Large intestine (tissue), 3 donors: ENCODE data around the gene B4GALT2. TPM values are rescaled to one million over a fixed set of nuclear protein-coding genes. Genes with fewer than 3 reads are reported as not detected.

ENCODE experiments used
- DNase-seq, 2 donors: peaks; one replicate each; pipeline versions ENCODE4 v3.0.0 to v3.0.0-alpha.2; 2013
- H3K27ac ChIP-seq: one replicate; pipeline ENCODE4 v1.5.1; 2013; ENCODE audit warnings: low read length
- H3K27me3 ChIP-seq: 2 replicates; pipeline ENCODE4 v1.6.1; 2013; ENCODE audit warnings: low read length; ENCODE audit not compliant: control insufficient read depth, insufficient read depth
- H3K36me3 ChIP-seq: 2 replicates; pipeline ENCODE4 v1.6.1; 2013; ENCODE audit warnings: low read length; ENCODE audit not compliant: control insufficient read depth, insufficient read depth
- H3K4me1 ChIP-seq: one replicate; pipeline ENCODE4 v1.6.1; 2013; ENCODE audit warnings: low read length; ENCODE audit not compliant: control insufficient read depth, insufficient read depth
- H3K4me3 ChIP-seq: one replicate; pipeline ENCODE4 v1.5.1; 2013; ENCODE audit warnings: low read length
- H3K9me3 ChIP-seq: one replicate; pipeline ENCODE4 v1.6.1; 2013; ENCODE audit warnings: mild to moderate bottlenecking, low read depth, low read length, moderate library complexity; ENCODE audit not compliant: control insufficient read depth
- WGBS: methylation state at CpG from one replicate; pipeline ENCODE4 v1.1.5; 2013; ENCODE audit warnings: low lambda C conversion rate; ENCODE audit not compliant: insufficient coverage; 5-methylcytosine and 5-hydroxymethylcytosine counted together
- polyA plus RNA-seq: library from polyadenylated mRNA; unstranded; fragments of 120-200 nt; gene quantifications from one replicate; pipeline ENCODE4 v1.2.1, GENCODE V29; 2013

B4GALT2 gene
- polyA plus RNA-seq, 1 donor, result 37.4 TPM

GRCh38 chr1:44019466-44019948, 40.5 kb downstream of the B4GALT2 start:
- peaks cover 2% of the 10 kb centered on the region for H3K4me1 ChIP-seq
- H3K9me3 ChIP-seq, result no peaks in the 10 kb centered on the region
- no peak overlapping the region for H3K4me3 ChIP-seq
- no peak overlapping the region for H3K27ac ChIP-seq
- H3K27me3 ChIP-seq, result no peaks in the 10 kb centered on the region
- H3K36me3 ChIP-seq, result peaks cover 3% of the 10 kb centered on the region
- no peak for DNase-seq
- no CpG with 5 or more reads among the region's 13 CpGs for WGBS

GRCh38 chr1:44020464-44020863, 41.5 kb downstream of the B4GALT2 start:
- peaks cover 3% of the 10 kb centered on the region for H3K36me3 ChIP-seq
- no CpG with 5 or more reads among the region's 6 CpGs for WGBS
- H3K9me3 ChIP-seq, result no peaks in the 10 kb centered on the region
- no peaks in the 10 kb centered on the region for H3K27me3 ChIP-seq
- H3K4me1 ChIP-seq, result no peaks in the 10 kb centered on the region
- no peak overlapping the region for H3K4me3 ChIP-seq
- no peak overlapping the region for H3K27ac ChIP-seq
- DNase-seq, result no peak

GRCh38 chr1:44021156-44021555, 42.1 kb downstream of the B4GALT2 start:
- peaks cover 3% of the 10 kb centered on the region for H3K36me3 ChIP-seq
- WGBS, result no CpG with 5 or more reads among the region's 8 CpGs

GRCh38 chr1:44021581-44022321, 42.7 kb downstream of the B4GALT2 start:
- Histone ChIP-seq H3K27ac (no peak overlapping the region), H3K9me3 (no peaks in the 10 kb centered on the region), H3K36me3 (peaks cover 3% of the 10 kb centered on the region), H3K27me3 (no peaks in the 10 kb centered on the region), H3K4me3 (no peak overlapping the region), H3K4me1 (peaks cover 9% of the 10 kb centered on the region)
- no CpG with 5 or more reads among the region's 10 CpGs for WGBS
- DNase-seq, result no peak

More at GRCh38 chr1:44021156-44021555, 42.1 kb downstream of the B4GALT2 start:
- no peak for DNase-seq
- Histone ChIP-seq H3K9me3 (no peaks in the 10 kb centered on the region), H3K4me3 (no peak overlapping the region), H3K27me3 (no peaks in the 10 kb centered on the region), H3K27ac (no peak overlapping the region), H3K4me1 (peaks cover 6% of the 10 kb centered on the region)

- Histone ChIP-seq H3K36me3 (peaks cover 3% of the 10 kb centered on the region), H3K4me1 (peaks cover 16% of the 10 kb centered on the region), H3K4me3 (no peak overlapping the region), H3K9me3 (no peaks in the 10 kb centered on the region), H3K27ac (no peak overlapping the region), H3K27me3 (no peaks in the 10 kb centered on the region)
- no peak for DNase-seq
- WGBS, result 100% methylated on average over 1 of the region's 14 CpGs
Observed at GRCh38 chr1:44024031-44024902, 45.3 kb downstream of the B4GALT2 start.

- H3K4me3 ChIP-seq, result no peak overlapping the region
- peaks cover 3% of the 10 kb centered on the region for H3K36me3 ChIP-seq
- 92% methylated on average over 5 of the region's 13 CpGs for WGBS
- no peak overlapping the region for H3K27ac ChIP-seq
- DNase-seq, result no peak
- H3K27me3 ChIP-seq, result no peaks in the 10 kb centered on the region
- H3K4me1 ChIP-seq, result peaks cover 21% of the 10 kb centered on the region
- H3K9me3 ChIP-seq, result no peaks in the 10 kb centered on the region
Observed at GRCh38 chr1:44024903-44025525, 46.0 kb downstream of the B4GALT2 start.

- peak; percentile 61 to 87 for DNase-seq
- H3K27ac ChIP-seq, result peak overlapping the region; percentile 48
- no peak overlapping the region for H3K4me3 ChIP-seq
- H3K36me3 ChIP-seq, result peaks cover 3% of the 10 kb centered on the region
- no peaks in the 10 kb centered on the region for H3K9me3 ChIP-seq
- H3K4me1 ChIP-seq, result peaks cover 21% of the 10 kb centered on the region
- WGBS, result no CpG with 5 or more reads among the region's 3 CpGs
- H3K27me3 ChIP-seq, result no peaks in the 10 kb centered on the region
Observed at GRCh38 chr1:44025816-44026215, 46.8 kb downstream of the B4GALT2 start.

- no CpG with 5 or more reads among the region's 3 CpGs for WGBS
Observed at GRCh38 chr1:44027320-44027719, 48.3 kb downstream of the B4GALT2 start.

GRCh38 chr1:44029260-44029910, 50.4 kb downstream of the B4GALT2 start:
- Histone ChIP-seq H3K27me3 (no peaks in the 10 kb centered on the region), H3K27ac (peak overlapping the region; percentile 25), H3K9me3 (no peaks in the 10 kb centered on the region), H3K36me3 (no peaks in the 10 kb centered on the region), H3K4me3 (peak overlapping the region; percentile 36), H3K4me1 (peaks cover 42% of the 10 kb centered on the region)
- peak in 1 of 2 donors; percentile 28 for DNase-seq
- WGBS, result 60% methylated on average over 2 of the region's 17 CpGs

More at GRCh38 chr1:44027320-44027719, 48.3 kb downstream of the B4GALT2 start:
- Histone ChIP-seq H3K9me3 (no peaks in the 10 kb centered on the region), H3K27me3 (no peaks in the 10 kb centered on the region), H3K36me3 (no peaks in the 10 kb centered on the region), H3K4me1 (peaks cover 31% of the 10 kb centered on the region), H3K4me3 (no peak overlapping the region), H3K27ac (no peak overlapping the region)
- DNase-seq, result no peak
